HG03575 (cell line): Measurements from ENCODE around the gene F10.

Source experiments
- ATAC-seq: cut with Tn5 transposase; IDR thresholded peaks from one replicate; pipeline ENCODE4 v1.9.1; 2021; ENCODE audit not compliant: unreplicated experiment, insufficient number of reproducible peaks, low FRiP score; ENCODE audit errors: extremely low read depth

F10 gene

DNA sequence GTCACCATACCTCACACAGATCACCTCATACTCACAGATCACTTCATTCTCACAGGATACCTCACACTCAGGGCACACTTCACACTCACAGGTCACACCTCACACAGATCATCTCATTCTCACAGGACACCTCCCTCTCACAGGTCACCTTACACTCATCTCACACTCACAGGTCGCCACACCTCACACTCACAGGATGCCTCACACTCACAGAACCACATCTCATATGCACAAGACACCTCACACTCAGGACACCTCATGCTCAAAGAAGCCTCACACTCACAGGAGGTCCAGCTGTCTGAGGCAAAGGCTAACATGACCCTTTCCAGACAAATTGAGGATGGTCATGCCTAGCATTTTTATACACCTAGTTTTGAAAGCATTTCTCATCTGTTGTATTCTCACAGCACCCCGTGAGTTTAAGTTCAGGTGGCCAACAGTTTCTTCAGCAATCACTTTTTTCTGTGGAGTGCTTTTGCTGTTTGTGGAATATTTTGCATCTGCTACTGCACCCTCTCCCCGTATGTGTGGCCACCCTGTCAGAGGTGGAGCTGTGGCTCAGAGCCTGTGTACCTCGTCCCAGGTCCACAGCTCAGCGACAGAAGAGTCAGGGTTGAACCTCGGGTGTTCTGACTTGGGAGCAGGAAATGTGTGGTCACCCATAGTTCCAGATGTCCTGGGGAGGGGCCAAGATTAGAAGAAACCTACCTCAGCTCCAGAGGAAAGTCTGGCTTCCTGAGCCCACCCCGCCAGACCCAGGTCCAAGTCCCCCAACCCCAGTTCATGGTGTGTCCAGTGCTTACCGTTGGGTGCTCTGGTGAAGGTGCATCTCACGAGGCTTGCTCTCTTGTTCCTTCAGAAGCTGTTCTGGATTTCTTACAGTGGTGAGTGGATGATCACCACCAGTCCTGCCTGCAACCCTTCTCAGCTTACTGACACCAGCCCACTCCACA lies 9.4 kb upstream of the F10 start:
- ATAC-seq = no peak

DNA sequence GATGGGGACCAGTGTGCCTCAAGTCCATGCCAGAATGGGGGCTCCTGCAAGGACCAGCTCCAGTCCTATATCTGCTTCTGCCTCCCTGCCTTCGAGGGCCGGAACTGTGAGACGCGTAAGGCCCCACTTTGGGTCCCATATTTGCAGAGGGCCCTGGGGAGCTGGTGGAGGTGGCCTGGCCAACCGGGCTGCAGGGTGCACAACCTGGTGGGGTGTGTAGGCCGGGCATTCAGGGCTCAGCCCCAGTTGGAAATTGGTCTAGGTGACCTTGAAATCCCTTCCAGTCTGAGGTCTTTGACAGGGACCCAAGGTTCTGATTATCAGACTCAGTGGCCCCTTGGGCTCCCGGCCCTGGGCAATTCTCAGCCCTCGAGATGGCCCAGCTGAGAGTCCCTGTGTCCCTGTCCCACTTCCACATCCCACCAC lies 8.7 kb upstream of the F10 start:
- ATAC-seq = no peak

DNA sequence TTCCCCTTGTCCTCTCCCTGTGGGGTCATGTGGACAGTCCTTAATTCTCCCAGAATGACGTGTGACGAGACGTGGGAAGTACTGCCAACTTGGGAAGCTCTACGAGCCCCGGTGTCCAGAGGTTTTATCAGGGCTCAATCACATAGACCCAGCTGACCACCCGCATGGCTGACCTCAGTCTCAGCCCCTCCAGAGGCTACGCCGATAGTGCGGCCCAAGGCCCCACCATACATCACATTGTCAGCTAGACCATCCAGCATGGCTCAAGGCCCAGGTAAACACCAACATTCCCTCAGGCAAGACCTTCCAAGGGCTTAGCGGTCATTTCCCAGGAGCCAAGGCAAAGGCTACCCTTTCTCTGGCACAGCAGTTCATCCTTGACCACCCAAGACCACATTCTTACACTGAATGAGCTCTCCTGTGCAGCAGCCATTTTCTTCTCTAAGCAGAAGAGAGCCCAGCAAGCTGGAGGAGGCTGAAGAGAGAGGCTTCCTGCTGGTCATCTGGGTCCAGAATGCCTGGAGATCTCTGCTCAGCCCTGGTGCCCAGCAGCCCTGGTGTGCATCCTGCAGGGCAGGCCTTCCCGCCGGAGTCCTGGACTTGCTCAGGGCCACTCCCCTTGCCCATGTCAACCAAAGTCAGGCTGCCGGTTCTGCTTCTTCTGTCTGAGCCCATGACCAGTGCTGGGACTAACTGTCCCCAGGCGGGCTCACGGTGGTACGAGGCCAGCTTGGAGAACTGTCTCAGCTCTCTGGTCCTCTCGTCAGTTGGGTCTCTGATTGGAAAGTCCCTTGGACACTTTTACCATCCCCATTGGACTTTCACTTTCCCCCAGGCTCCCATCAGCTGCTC lies 7.9 kb upstream of the F10 start:
- no peak for ATAC-seq

DNA sequence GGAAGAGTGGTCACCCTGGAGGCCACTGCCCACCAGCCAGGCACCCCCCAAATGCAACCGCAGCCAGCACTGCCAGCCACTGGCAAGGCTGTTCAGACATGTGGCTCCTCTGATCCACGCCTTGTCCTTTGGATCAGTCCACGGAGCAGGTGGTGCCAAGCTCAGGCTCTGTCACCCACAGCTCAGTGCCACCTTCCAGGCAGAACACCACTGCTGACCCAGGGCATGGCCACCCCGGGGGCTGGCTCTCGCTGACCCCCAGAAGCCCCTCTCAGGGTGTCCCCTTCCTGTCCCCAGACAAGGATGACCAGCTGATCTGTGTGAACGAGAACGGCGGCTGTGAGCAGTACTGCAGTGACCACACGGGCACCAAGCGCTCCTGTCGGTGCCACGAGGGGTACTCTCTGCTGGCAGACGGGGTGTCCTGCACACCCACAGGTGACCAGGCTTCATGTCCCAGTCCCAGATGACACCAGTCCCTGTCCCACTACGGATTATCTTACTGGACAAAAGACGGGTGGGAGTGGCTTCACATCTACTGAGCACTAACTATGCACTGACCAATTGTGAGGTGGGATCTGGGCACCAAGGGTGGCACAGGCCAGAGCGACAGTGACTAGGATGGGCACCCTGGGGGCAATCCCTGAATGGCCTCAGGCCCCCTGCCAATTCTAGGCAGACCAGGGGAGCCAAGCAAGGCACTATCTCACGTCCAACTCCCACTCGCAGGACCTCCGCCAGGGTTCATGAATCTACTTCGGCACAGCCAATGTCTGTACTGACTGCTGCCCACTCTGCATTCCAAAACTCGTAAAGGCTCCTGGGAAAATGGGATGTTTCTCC lies 7.0 kb upstream of the F10 start:
- no peak for ATAC-seq

DNA sequence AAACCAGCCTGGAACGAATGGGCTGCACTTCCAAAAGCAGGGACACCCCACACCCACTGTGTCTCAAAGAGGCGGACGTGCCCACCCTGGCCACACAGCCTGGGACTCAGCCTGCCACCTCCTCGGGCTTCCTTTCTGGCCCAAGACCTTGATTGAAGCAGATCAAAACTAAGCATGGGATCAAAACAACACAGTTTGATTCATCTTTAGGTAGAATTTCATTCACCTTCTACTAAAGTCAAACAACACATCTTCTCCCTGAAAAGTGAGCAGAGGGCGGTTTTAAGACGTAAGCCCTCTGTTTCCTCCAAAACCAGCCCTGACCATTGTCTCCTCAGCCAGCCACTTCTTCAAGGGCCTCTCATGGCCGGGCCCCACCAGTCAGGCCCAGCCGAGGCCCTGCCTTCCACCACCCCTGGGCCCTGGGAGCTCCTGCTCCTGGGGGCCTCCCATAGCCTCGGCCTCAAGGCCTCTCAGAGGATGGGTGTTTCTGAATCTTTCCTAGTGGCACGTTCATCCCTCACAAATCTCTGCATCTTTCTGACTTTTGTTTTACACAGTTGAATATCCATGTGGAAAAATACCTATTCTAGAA lies 6.3 kb upstream of the F10 start:
- no peak for ATAC-seq

DNA sequence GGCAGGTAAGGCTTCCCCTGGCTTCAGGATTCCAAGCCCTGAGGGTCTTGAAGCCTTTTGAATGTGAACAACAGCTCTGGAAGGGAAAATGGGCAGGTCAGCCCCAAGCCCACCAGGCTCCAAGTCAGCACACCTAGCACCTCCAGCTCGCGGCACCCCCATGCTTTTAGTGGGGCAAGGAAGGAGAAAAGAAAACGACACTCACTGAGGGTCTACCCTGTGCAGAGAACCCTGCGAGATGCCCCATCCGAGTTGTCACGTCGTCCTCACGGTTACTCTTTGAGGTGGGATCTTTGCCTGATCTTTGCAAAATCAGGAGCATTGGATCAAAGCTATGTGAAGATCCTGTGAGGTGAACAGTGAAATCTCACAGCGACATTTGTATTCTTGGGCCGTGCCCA lies 5.7 kb upstream of the F10 start:
- ATAC-seq = no peak

DNA sequence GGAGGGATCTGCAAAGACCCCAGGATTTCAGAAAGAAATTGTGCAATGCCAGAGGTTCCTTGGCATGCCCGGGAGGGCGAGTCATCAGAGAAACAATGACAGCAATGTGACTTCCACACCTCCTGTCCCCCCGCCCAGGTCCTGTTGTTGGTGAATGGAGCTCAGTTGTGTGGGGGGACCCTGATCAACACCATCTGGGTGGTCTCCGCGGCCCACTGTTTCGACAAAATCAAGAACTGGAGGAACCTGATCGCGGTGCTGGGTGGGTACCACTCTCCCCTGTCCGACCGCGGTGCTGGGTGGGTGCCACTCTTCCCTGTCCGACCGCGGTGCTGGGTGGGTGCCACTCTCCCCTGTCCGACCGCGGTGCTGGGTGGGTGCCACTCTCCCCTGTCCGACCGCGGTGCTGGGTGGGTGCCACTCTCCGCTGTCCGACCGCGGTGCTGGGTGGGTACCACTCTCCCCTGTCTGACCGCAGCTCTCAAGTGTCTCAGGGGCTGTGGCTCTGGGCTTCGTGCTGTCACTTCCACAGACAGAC lies 5.2 kb upstream of the F10 start:
- ATAC-seq = no peak

DNA sequence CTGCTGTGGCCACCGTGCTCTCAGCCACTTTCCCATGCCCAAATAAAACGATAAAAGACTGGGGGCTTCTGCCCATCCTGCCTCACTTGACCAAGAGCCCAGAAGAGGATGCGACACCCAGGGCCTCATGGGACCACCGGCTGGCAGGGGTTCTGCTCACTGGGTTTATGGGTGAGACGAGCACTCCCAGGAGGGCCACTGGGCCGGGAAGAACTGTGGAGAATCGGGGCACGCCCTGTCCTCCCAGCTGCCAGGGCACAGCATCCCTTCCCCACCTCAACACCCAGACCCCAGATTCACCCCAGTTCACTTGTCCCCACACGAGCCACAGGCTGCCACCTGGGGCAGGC lies 4.7 kb upstream of the F10 start:
- no peak for ATAC-seq

DNA sequence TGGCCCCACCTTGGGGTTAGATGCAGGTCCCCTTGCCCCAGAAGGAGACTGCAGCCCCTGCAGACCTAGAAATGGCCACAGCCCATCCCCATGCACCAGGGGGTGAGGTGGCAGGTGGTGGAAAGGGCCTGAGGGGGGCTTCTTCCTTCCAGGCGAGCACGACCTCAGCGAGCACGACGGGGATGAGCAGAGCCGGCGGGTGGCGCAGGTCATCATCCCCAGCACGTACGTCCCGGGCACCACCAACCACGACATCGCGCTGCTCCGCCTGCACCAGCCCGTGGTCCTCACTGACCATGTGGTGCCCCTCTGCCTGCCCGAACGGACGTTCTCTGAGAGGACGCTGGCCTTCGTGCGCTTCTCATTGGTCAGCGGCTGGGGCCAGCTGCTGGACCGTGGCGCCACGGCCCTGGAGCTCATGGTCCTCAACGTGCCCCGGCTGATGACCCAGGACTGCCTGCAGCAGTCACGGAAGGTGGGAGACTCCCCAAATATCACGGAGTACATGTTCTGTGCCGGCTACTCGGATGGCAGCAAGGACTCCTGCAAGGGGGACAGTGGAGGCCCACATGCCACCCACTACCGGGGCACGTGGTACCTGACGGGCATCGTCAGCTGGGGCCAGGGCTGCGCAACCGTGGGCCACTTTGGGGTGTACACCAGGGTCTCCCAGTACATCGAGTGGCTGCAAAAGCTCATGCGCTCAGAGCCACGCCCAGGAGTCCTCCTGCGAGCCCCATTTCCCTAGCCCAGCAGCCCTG lies 4.2 kb upstream of the F10 start:
- ATAC-seq = no peak

DNA sequence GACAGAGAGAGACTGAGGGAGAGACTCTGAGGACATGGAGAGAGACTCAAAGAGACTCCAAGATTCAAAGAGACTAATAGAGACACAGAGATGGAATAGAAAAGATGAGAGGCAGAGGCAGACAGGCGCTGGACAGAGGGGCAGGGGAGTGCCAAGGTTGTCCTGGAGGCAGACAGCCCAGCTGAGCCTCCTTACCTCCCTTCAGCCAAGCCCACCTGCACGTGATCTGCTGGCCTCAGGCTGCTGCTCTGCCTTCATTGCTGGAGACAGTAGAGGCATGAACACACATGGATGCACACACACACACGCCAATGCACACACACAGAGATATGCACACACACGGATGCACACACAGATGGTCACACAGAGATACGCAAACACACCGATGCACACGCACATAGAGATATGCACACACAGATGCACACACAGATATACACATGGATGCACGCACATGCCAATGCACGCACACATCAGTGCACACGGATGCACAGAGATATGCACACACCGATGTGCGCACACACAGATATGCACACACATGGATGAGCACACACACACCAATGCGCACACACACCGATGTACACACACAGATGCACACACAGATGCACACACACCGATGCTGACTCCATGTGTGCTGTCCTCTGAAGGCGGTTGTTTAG lies 3.3 kb upstream of the F10 start:
- ATAC-seq = no peak

DNA sequence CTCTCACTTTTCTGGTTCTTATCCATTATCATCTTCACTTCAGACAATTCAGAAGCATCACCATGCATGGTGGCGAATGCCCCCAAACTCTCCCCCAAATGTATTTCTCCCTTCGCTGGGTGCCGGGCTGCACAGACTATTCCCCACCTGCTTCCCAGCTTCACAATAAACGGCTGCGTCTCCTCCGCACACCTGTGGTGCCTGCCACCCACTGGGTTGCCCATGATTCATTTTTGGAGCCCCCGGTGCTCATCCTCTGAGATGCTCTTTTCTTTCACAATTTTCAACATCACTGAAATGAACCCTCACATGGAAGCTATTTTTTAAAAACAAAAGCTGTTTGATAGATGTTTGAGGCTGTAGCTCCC lies 2.8 kb upstream of the F10 start:
- ATAC-seq = no peak

DNA sequence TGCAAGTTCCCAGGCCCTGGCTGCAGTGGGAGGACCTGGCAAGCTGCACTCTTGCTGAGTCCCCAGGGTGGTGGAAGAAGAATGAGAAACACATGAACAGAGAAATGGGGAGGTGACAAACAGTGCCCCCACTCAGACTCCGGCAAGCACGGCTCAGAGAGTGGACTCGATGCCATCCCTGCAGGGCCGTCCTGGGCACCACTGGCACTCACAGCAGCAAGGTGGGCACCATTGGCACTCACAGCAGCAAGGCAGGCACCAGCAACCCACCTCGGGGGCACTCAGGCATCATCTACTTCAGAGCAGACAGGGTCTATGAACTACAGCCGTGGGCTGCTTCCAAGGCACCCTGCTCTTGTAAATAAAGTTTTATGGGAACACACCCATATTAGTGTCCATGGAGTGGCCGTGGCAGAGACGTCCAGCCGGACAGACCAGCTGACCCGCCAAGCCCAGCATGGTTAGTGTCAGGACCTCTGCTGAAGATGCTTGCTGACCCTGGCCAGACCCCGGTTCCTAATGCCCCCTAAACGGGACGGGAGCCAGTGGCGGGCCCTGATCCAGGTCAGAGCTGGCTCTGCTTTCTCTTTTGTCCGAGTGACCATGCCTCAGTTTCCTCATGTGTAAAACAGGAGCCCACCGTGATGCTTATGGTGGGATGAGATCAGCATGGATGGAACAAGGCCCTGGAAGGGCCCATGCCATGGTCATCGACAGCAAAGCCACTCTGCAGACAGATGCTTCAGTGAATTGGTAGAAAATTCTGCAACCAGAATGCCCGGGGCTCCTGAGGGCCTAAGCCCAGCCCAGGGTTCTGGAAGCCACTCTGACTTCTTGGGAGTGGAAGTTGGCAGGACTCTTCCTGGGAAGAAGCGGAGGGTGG lies 2.1 kb upstream of the F10 start:
- ATAC-seq = no peak

DNA sequence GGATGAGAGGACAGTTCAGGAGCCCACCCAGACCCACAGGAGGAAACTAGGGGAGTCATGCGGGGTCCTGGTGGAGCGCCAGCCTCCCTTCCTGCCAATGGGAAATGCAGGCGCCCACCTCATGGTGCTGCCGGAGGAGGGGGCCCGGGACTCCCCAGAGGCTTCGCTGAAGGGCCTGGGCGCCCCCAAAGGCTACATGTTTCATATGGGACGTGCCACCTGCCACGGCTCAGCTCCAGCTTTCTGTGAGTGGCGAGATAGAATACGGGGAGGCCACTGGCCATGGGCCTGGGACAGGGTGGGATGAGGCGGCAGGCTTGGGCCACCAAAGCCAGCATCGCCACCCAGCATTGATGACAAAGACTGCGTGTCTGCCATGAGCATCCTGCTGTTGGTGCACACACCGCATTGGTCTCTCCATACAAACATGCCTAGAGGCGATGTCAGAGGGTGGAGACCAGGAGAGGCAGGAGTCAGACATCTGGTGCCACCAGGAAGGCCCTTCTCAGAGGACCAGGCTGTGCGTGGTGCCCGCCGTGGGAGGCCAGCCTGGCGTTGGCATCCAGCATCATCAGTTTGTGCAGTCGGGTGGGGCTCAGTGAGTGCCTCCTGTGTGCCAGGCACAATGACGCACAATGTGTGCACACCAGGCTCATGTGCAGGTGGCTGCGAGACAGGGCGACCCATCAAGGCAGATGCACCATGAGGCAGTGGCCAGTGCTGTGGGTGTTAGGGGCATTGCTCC lies 1.2 kb upstream of the F10 start:
- no peak for ATAC-seq

DNA sequence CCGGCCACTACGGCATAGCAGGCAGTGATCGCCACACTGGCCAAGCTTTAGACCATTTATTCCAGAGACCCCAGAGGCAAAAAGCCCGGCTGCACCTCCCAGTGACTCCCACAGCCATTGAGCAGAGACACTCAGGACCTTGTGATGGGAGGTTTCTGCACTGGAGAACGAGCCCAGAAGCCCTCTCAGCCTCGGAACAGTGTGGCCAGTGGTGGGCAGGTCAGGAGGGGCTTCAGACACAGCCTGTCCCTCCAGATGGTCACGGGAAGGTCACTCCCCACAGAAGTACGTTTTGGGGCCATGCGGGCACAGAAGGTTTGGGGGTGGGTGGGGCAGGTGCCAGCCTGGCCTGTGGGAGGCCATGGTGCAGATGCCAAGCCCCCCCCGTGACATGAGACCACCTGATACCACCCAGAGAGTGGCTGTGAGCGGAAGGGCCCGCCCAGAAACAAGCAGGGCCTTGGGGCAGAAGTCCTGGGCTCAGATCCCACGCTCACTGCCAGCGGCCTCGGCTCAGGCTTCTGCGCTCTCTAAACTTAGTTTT lies 599 bp upstream of the F10 start:
- no peak for ATAC-seq

DNA sequence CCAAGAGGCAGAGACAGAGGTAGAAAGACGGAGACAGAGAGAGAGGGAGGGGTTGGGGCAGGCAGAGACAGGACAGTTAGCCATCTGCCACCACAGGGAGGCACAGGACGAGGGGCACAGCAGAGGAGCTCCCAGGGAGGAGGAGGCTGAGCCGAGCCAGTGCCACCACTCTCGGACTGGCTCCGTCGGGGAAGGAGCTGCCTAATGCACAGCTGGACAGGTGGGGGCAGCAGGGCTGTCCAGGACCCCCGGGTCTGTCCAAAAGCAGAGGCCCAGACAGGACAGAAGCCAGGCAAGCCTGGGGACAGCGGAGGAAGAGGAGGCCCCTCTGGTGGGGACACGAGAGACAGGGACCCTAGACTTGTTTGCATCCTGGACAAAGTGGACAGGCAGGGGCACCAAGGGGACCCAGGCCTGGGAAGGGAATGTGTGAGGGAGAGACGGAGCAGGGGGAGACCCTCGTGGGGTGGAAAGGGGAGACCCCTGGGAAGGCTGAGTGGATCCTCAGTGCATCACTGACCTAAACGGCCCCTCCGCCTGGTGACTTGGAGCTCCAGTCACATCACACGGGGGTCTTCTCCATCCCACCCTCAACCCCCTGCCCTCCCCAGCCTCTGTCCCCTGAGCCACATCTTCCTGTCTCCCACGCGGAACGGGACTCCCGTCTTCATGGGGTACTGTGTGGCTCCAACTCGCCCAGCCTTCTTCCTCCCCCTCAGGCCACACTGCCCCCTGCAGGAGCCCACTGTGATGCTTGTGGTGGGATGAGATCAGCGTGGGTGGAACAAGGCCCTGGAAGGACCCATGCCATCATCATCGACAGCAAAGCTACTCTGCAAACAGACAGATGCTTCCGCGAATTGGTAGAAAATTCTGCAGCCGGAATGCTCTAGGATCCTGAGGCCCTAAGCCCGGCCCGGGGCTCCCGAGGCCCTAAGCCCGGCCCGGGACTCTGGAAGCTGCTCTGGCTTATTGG lies 915 bp downstream of the F10 start:
- no peak for ATAC-seq
